ENCODE measurements around the gene CRMP1. TPM values are rescaled to one million over a fixed set of nuclear protein-coding genes. Genes with fewer than 3 reads are reported as not detected.
A peak's percentile ranks its signal among the peaks of the same experiment; 100 is the strongest.

CRMP1 gene
- polyA plus RNA-seq, 1 experiment, result 5.6 TPM

- H3K9me3 ChIP-seq (ENCODE audit: control insufficient read depth, insufficient read depth, low read length), result no peaks in the 10 kb centered on the region
- ChIA-PET POLR2A (no interaction called here), CTCF (no interaction called here)
- H3K4me3 ChIP-seq (ENCODE audit: low read depth, low read length), result no peak overlapping the region
- H3K27ac ChIP-seq (ENCODE audit: low read depth, low read length), result no peak overlapping the region
- H3K27me3 ChIP-seq (ENCODE audit: control insufficient read depth, insufficient read depth, low read length), result peaks cover 7% of the 10 kb centered on the region
- no peak for DNase-seq (ENCODE audit: low read depth, low spot score)
- no peak for TF ChIP-seq CTCF (IDR thresholded peaks at IDR 0.05; ENCODE audit: low read depth, low read length)
Measured at GRCh38 chr4:5881340-5881739, 11.5 kb downstream of the CRMP1 start.

- POLR2A ChIA-PET, result no interaction called here
- H3K27ac ChIP-seq (ENCODE audit: low read depth, low read length), result no peak overlapping the region
- TF ChIP-seq CTCF (IDR thresholded peaks at IDR 0.05; ENCODE audit: low read depth, low read length), result no peak
- CTCF ChIA-PET, result no interaction called here
- no peak for DNase-seq (ENCODE audit: low read depth, low spot score)
- H3K9me3 ChIP-seq (ENCODE audit: control insufficient read depth, insufficient read depth, low read length), result no peaks in the 10 kb centered on the region
- H3K27me3 ChIP-seq (ENCODE audit: control insufficient read depth, insufficient read depth, low read length), result peaks cover 6% of the 10 kb centered on the region
- H3K4me3 ChIP-seq (ENCODE audit: low read depth, low read length), result no peak overlapping the region
Measured at GRCh38 chr4:5878359-5878758, 14.5 kb downstream of the CRMP1 start.

- DNase-seq (ENCODE audit: low read depth, low spot score), result no peak
- Histone ChIP-seq H3K4me3 (ENCODE audit: low read depth, low read length) (no peak overlapping the region), H3K27me3 (ENCODE audit: control insufficient read depth, insufficient read depth, low read length) (peaks cover 6% of the 10 kb centered on the region), H3K27ac (ENCODE audit: low read depth, low read length) (no peak overlapping the region), H3K9me3 (ENCODE audit: control insufficient read depth, insufficient read depth, low read length) (no peaks in the 10 kb centered on the region)
- TF ChIP-seq CTCF (IDR thresholded peaks at IDR 0.05; ENCODE audit: low read depth, low read length), result no peak
- ChIA-PET POLR2A (no interaction called here), CTCF (no interaction called here)
Measured at GRCh38 chr4:5877392-5877791, 15.5 kb downstream of the CRMP1 start.

- peaks cover 6% of the 10 kb centered on the region for H3K27me3 ChIP-seq (ENCODE audit: control insufficient read depth, insufficient read depth, low read length)
- no peak for TF ChIP-seq CTCF (IDR thresholded peaks at IDR 0.05; ENCODE audit: low read depth, low read length)
- H3K9me3 ChIP-seq (ENCODE audit: control insufficient read depth, insufficient read depth, low read length), result no peaks in the 10 kb centered on the region
- peak; percentile 2 for DNase-seq (ENCODE audit: low read depth, low spot score)
- ChIA-PET CTCF (no interaction called here), POLR2A (no interaction called here)
- H3K27ac ChIP-seq (ENCODE audit: low read depth, low read length), result no peak overlapping the region
- no peak overlapping the region for H3K4me3 ChIP-seq (ENCODE audit: low read depth, low read length)
Measured at GRCh38 chr4:5874811-5875449, 18.0 kb downstream of the CRMP1 start.

- POLR2A ChIA-PET, result no interaction called here
- DNase-seq (ENCODE audit: low read depth, low spot score), result no peak
- no peaks in the 10 kb centered on the region for H3K9me3 ChIP-seq (ENCODE audit: control insufficient read depth, insufficient read depth, low read length)
- H3K27me3 ChIP-seq (ENCODE audit: control insufficient read depth, insufficient read depth, low read length), result peaks cover 2% of the 10 kb centered on the region
- CTCF ChIA-PET, result no interaction called here
- TF ChIP-seq CTCF (IDR thresholded peaks at IDR 0.05; ENCODE audit: low read depth, low read length), result no peak
- no peak overlapping the region for H3K4me3 ChIP-seq (ENCODE audit: low read depth, low read length)
- H3K27ac ChIP-seq (ENCODE audit: low read depth, low read length), result no peak overlapping the region
Measured at GRCh38 chr4:5870701-5871100, 22.2 kb downstream of the CRMP1 start.
